NB4 (cell line): ENCODE results near the gene CYB5B.

Source experiments
- DNase-seq: peaks from one replicate; pipeline ENCODE4 v3.0.0; 2010; ENCODE audit warnings: low read depth
- H3K4me3 ChIP-seq: one replicate; pipeline ENCODE4 v1.5.1; 2011; ENCODE audit warnings: mild to moderate bottlenecking, low read depth, low read length, moderate library complexity
- MYC ChIP-seq: IDR thresholded peaks from 2 replicates; pipeline ENCODE4 v1.6.1; 2011; ENCODE audit warnings: low read depth, low read length
- POLR2A ChIP-seq: IDR thresholded peaks from 2 replicates; pipeline ENCODE4 v1.6.1; 2011; ENCODE audit warnings: mild to moderate bottlenecking; ENCODE audit not compliant: insufficient read length; ENCODE audit errors: extremely low read depth
- TF ChIP-seq, protein P1 (sequence below): IDR thresholded peaks from one replicate; pipeline ENCODE4 v1.5.1; 2012; ENCODE audit warnings: low read depth, low read length
- TF ChIP-seq, protein P2 (sequence below): IDR thresholded peaks from 2 replicates; pipeline ENCODE4 v1.6.1; 2011; ENCODE audit warnings: low read depth, low read length

CYB5B gene

DNA sequence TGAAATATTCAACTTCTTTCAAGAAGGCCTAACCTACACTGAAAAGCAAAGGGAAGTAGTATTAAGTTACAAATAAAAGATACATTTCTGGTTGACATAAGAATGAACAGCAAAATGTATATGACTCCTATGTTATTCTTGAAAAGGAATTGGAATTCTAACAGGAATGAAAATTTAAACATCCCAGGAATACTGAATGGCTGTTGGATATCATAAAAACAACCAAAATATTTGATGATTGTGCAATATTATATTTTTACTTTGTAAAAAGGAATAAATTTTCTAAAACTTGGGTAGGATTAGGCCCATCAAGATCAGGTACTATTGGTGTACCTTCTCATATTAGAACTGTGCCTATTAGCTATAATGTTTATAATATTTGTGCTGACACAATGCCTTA is 50.0 kb downstream of the CYB5B start:
- TF ChIP-seq MYC (no peak), POLR2A (no peak)
- TF ChIP-seq, protein P1, sequence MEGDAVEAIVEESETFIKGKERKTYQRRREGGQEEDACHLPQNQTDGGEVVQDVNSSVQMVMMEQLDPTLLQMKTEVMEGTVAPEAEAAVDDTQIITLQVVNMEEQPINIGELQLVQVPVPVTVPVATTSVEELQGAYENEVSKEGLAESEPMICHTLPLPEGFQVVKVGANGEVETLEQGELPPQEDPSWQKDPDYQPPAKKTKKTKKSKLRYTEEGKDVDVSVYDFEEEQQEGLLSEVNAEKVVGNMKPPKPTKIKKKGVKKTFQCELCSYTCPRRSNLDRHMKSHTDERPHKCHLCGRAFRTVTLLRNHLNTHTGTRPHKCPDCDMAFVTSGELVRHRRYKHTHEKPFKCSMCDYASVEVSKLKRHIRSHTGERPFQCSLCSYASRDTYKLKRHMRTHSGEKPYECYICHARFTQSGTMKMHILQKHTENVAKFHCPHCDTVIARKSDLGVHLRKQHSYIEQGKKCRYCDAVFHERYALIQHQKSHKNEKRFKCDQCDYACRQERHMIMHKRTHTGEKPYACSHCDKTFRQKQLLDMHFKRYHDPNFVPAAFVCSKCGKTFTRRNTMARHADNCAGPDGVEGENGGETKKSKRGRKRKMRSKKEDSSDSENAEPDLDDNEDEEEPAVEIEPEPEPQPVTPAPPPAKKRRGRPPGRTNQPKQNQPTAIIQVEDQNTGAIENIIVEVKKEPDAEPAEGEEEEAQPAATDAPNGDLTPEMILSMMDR: no peak
- TF ChIP-seq, protein P2, sequence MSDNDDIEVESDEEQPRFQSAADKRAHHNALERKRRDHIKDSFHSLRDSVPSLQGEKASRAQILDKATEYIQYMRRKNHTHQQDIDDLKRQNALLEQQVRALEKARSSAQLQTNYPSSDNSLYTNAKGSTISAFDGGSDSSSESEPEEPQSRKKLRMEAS: no peak
- no peak for DNase-seq
- no peak overlapping the region for H3K4me3 ChIP-seq

DNA sequence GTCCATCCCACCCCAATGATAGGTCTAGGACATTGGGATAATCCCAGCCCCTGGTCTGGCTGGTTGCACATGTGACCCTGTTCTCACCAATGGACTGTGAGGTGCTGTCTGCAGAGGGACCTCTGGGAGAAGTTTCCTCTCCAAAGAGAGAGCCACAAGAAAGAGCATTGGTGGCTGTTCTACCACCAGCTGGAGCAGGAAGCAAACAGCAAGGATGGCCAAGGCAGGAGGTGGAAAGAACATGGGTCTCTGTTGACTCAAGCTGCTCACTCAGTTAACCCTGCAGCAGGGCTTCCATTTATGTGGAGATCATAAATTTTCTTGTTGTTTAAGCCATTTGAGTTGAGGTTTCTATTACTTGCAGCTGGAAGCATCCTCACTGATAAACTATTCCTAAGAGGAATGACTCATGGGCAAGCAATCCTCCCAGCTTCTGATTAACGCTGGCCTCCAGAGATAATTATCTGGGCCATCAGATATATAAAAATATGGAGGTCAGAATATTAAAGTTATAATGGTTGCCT is 52.6 kb downstream of the CYB5B start:
- H3K4me3 ChIP-seq: no peak overlapping the region
- DNase-seq: no peak
- TF ChIP-seq POLR2A (no peak), MYC (no peak)
- TF ChIP-seq, protein P2: no peak
- TF ChIP-seq, protein P1: no peak

DNA sequence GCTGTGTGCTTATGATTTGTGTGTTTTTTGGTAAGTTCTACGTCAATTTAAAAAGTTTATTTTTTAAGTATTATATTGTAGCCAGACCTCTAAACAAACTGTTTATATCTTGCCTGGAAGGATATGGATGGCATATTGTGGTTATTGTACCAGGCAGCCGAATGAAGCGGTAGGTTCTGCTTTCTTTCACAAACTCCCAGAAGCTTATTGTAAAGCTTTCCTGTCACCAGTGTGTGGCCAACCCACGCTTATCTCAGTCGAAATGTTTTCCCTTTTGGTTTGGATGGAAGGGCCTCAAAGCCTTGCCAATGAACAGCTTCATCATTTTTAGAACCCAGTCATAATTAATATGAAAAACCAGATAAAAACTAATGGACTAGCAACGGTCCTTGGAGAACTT is 53.1 kb downstream of the CYB5B start:
- DNase-seq: peak; percentile 36
- TF ChIP-seq, protein P1: no peak
- TF ChIP-seq MYC (no peak), POLR2A (no peak)
- TF ChIP-seq, protein P2: no peak
- no peak overlapping the region for H3K4me3 ChIP-seq

DNA sequence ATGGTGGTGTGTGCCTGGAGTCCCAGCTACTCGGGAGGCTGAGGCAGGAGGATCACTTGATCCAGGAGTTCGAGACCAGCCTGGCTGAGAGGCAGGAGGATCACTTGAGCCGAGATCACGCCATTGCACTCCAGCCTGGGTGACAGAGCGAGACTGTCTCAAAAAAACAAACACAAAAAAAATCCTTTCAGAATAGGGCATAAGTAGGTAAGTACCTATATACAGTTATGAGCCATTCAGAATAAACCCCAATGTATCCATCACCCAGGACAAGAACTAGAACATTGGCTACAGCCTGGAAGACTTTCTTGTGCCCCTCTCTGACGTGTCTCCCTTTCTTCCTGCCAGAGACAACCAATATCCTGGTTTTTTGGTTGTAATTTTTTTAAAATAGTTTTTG is 54.3 kb downstream of the CYB5B start:
- H3K4me3 ChIP-seq: no peak overlapping the region
- TF ChIP-seq, protein P1: no peak
- TF ChIP-seq MYC: no peak
- TF ChIP-seq, protein P2: no peak
- no peak for TF ChIP-seq POLR2A
- no peak for DNase-seq

DNA sequence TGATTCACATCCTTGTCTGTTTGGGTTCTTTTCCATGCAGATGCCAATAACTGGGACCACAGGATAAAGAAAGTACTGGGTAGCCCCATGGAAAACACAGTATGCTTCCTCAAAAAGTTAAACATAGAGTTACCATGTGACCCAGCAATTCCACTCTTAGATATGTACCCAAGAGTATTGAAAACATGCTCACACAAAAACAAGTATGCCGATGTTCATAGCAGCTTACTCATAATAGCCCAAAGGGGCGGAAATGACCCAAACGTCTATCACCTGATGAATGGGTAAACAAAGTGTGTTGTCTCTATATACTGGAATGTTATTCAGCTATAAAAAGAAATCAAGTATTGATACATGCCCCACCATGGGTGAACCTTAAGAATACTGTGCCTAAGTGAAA is 55.4 kb downstream of the CYB5B start:
- no peak for DNase-seq
- H3K4me3 ChIP-seq: no peak overlapping the region
- TF ChIP-seq POLR2A (no peak), MYC (no peak)
- TF ChIP-seq, protein P2: no peak
- TF ChIP-seq, protein P1: no peak

DNA sequence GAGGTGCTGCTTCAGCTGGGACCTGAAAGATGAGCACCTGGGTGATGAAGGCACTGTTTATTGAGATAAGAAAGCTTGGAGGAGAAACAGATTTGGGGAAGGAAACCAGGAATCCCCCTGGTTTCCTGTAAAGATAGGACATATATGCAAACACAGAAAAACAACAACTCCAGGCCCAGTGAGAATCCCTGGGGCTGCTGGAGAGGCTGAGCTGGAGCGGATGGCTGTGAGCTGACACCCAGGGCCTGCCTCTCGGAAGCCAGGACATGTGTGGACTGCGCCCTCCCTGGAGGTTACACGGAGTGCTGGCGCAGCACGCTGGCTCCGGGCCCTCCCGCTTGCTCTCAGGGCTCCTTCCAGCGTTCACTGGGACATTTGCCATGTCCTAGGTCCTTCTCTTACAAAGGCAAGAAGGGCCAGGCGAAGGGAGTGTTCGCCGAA is 57.5 kb downstream of the CYB5B start:
- no peak overlapping the region for H3K4me3 ChIP-seq
- DNase-seq: no peak
- no peak for TF ChIP-seq POLR2A
- TF ChIP-seq, protein P2: no peak
